ENCODE measurements around the gene PIP5KL1.

PIP5KL1 gene

DNA sequence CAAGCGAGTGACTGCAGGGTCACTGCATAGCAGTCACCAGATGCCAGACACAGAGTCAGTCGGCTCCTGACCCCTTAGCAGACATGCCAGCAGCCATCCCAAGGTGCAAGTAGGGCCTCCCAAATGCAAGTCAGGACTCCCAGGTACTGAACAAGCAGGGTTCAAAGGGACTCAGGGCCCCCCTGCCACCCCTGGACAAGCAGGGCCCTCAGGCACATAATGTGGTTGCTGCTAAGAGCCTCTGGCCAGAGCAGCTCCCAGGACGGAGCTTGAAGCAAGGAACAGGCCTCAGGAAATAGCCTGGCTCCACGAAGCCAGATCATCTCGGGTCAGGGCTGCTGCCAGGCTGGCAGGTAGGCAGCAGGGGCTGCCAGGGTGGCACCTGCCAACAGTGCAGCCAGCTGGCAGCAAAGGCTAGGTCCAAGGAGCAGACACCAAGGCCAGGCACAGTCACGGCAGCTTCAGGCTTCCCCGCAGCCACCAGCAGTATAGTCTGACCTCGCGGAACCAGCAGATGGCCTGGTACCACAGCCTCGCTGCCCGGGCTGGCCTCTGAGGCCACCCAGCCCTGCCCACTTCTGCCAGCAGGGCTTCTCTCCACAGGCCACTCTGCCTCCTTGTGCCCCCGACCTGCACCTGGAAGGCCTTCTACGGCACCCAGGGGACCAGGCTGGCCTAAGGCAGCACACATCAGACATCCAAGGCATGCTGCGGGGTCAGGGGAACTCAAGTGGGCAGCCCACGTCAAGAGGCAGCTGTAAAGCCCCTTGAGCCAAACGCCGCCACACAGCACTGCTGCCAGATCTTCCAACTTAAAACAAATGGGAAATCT is 42.8 kb upstream of the PIP5KL1 start:
- no peaks in the 10 kb centered on the region for H3K9me3 ChIP-seq (ENCODE audit: insufficient read depth, low read length)
- no peak overlapping the region for H3K4me2 ChIP-seq (ENCODE audit: low read length)
- H3K27ac ChIP-seq (ENCODE audit: low read length), result peak overlapping the region; percentile 5; the same call in 1 of the 2 replicates
- peaks cover 62% of the 10 kb centered on the region for H3K4me1 ChIP-seq (ENCODE audit: low read length)
- no peak overlapping the region for H3K9ac ChIP-seq (ENCODE audit: low read length)
- H4K20me1 ChIP-seq (ENCODE audit: insufficient read depth, low read length), result peaks cover 20% of the 10 kb centered on the region; the same call in 1 of the 2 replicates
- no peak for TF ChIP-seq EZH2phosphoT487 (IDR thresholded peaks at IDR 0.05; ENCODE audit: low read depth)
- TF ChIP-seq, protein P1, sequence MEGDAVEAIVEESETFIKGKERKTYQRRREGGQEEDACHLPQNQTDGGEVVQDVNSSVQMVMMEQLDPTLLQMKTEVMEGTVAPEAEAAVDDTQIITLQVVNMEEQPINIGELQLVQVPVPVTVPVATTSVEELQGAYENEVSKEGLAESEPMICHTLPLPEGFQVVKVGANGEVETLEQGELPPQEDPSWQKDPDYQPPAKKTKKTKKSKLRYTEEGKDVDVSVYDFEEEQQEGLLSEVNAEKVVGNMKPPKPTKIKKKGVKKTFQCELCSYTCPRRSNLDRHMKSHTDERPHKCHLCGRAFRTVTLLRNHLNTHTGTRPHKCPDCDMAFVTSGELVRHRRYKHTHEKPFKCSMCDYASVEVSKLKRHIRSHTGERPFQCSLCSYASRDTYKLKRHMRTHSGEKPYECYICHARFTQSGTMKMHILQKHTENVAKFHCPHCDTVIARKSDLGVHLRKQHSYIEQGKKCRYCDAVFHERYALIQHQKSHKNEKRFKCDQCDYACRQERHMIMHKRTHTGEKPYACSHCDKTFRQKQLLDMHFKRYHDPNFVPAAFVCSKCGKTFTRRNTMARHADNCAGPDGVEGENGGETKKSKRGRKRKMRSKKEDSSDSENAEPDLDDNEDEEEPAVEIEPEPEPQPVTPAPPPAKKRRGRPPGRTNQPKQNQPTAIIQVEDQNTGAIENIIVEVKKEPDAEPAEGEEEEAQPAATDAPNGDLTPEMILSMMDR (IDR thresholded peaks at IDR 0.05; ENCODE audit: low read depth, low read length), result no peak
- H2AFZ ChIP-seq (ENCODE audit: low read depth, low read length), result no peak overlapping the region
- peaks cover 61% of the 10 kb centered on the region for H3K79me2 ChIP-seq (ENCODE audit: low read length)
- H3K4me3 ChIP-seq (ENCODE audit: low read length), result no peak overlapping the region
- H3K27me3 ChIP-seq (ENCODE audit: low read depth, low read length), result no peaks in the 10 kb centered on the region
- H3K36me3 ChIP-seq (replicated peaks; ENCODE audit: low read depth, low read length), result peaks cover 4% of the 10 kb centered on the region

GRCh38 chr9:127972236-127972871 is 41.8 kb upstream of the PIP5KL1 start:
- Histone ChIP-seq H3K79me2 (ENCODE audit: low read length) (peaks cover 62% of the 10 kb centered on the region), H2AFZ (ENCODE audit: low read depth, low read length) (no peak overlapping the region), H3K27me3 (ENCODE audit: low read depth, low read length) (no peaks in the 10 kb centered on the region), H3K4me1 (ENCODE audit: low read length) (peaks cover 62% of the 10 kb centered on the region), H3K9ac (ENCODE audit: low read length) (peak overlapping the region; percentile 45; the same call in 1 of the 2 replicates), H3K9me3 (ENCODE audit: insufficient read depth, low read length) (no peaks in the 10 kb centered on the region), H3K36me3 (replicated peaks; ENCODE audit: low read depth, low read length) (peaks cover 4% of the 10 kb centered on the region), H3K4me3 (ENCODE audit: low read length) (peak overlapping the region; percentile 49), H3K27ac (ENCODE audit: low read length) (peak overlapping the region; percentile 96), H3K4me2 (ENCODE audit: low read length) (peak overlapping the region; percentile 85), H4K20me1 (ENCODE audit: insufficient read depth, low read length) (peaks cover 18% of the 10 kb centered on the region; the same call in 1 of the 2 replicates)
- no peak for TF ChIP-seq EZH2phosphoT487 (IDR thresholded peaks at IDR 0.05; ENCODE audit: low read depth)
- TF ChIP-seq, protein P1 (IDR thresholded peaks at IDR 0.05; ENCODE audit: low read depth, low read length), result no peak

DNA sequence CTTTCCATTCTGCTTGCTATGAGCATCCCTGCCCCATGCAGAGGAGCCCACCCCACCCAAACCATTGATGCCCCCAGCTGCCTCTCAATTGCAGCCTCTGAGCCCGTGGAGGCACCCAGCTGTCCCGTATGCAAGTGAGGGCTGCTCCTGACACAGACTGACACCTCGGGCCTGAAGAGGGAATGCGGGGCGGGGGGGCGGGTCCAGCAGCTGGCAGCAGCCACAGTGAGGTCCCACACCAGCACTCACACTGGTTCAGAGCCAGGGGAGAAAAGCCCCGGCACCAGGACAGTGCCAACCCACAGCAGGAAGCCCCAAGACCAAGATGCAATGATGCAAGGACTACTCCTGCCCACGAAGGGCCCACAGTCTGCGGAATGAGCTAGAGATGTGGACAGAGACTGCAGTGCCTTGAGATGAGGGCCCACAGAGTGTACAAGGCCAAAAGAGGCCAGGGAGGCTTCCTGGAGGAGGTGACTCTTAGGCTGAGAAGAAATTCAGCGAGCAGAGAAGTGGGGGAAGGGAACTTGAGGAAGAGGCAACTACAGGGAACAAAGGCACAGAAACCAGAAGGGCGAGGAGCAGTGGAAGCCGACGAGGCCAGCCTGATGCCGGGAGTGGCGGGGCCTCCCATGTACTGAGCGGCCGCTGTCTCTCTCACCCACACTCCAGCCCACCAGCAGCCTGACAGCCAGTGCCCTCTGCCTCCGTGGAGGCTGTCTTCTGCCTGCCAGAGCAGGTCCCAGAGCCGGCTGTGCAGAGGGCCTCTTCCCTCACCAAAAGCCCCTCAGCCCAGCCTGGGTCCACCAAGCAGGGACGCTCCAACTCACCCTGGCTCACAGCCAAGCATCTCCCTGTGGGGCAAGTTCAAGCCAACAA is 41.0 kb upstream of the PIP5KL1 start:
- TF ChIP-seq, protein P1 (IDR thresholded peaks at IDR 0.05; ENCODE audit: low read depth, low read length), result no peak
- no peak for TF ChIP-seq EZH2phosphoT487 (IDR thresholded peaks at IDR 0.05; ENCODE audit: low read depth)
- peak overlapping the region; percentile 96 for H3K27ac ChIP-seq (ENCODE audit: low read length)

More for the DNA sequence above, 41.0 kb upstream of the PIP5KL1 start:
- Histone ChIP-seq H3K9ac (ENCODE audit: low read length) (peak overlapping the region; percentile 67), H3K4me2 (ENCODE audit: low read length) (peak overlapping the region; percentile 85), H3K79me2 (ENCODE audit: low read length) (peaks cover 63% of the 10 kb centered on the region), H4K20me1 (ENCODE audit: insufficient read depth, low read length) (peaks cover 12% of the 10 kb centered on the region; the same call in 1 of the 2 replicates), H3K4me3 (ENCODE audit: low read length) (peak overlapping the region; percentile 66), H3K36me3 (replicated peaks; ENCODE audit: low read depth, low read length) (peaks cover 4% of the 10 kb centered on the region), H2AFZ (ENCODE audit: low read depth, low read length) (no peak overlapping the region), H3K9me3 (ENCODE audit: insufficient read depth, low read length) (no peaks in the 10 kb centered on the region), H3K4me1 (ENCODE audit: low read length) (peaks cover 62% of the 10 kb centered on the region), H3K27me3 (ENCODE audit: low read depth, low read length) (no peaks in the 10 kb centered on the region)

Measured in OCI-LY3 (cell line).